ENCODE measurements around the gene VSTM2L. TPM values are rescaled to one million over a fixed set of nuclear protein-coding genes. Genes with fewer than 3 reads are reported as not detected.

The VSTM2L gene
- polyA plus RNA-seq, 1 donor from 2014 or later: 22.1 TPM

GRCh38 chr20:37971561-37972127 lies 68.7 kb downstream of the VSTM2L start:
- Histone ChIP-seq H3K9me3 (ENCODE audit: low read length) (no peaks in the 10 kb centered on the region), H3K79me2 (replicated peaks; ENCODE audit: insufficient read depth, low read length) (no peaks in the 10 kb centered on the region), H3K4me2 (ENCODE audit: low read length) (no peak overlapping the region), H3K4me3 (ENCODE audit: low read length) (no peak overlapping the region), H4K20me1 (ENCODE audit: insufficient read depth) (no peaks in the 10 kb centered on the region), H2AFZ (ENCODE audit: low read depth, low read length) (no peak overlapping the region), H3K9me2 (ENCODE audit: insufficient read depth, low read length) (no peaks in the 10 kb centered on the region), H3K36me3 (ENCODE audit: insufficient read depth, low read length) (no peaks in the 10 kb centered on the region), H3F3A (ENCODE audit: insufficient read depth, low read length, poor library complexity, severe bottlenecking) (no peaks in the 10 kb centered on the region), H3K27me3 (ENCODE audit: insufficient read depth, low read depth, low read length) (no peaks in the 10 kb centered on the region), H3K9ac (ENCODE audit: low read length) (no peak overlapping the region), H3K27ac (ENCODE audit: low read length) (no peak overlapping the region)
- no peak for TF ChIP-seq RAD21 (conservative IDR thresholded peaks at IDR 0.05)
- TF ChIP-seq MXI1 (conservative IDR thresholded peaks at IDR 0.05; ENCODE audit: poor library complexity, severe bottlenecking): no peak
- no peak for TF ChIP-seq REST (IDR thresholded peaks at IDR 0.05; ENCODE audit: borderline replicate concordance)
- TF ChIP-seq TAF1 (IDR thresholded peaks at IDR 0.05; ENCODE audit: low read depth): no peak
- no peak for TF ChIP-seq EZH2 (IDR thresholded peaks at IDR 0.05; ENCODE audit: borderline replicate concordance, insufficient read depth, low read length, poor library complexity, severe bottlenecking)
- TF ChIP-seq SMC3 (conservative IDR thresholded peaks at IDR 0.05; ENCODE audit: poor library complexity): no peak
- no peak for TF ChIP-seq CTCF (IDR thresholded peaks at IDR 0.05; ENCODE audit: poor library complexity, severe bottlenecking)
- TF ChIP-seq POLR2AphosphoS5 (IDR thresholded peaks at IDR 0.05): no peak
- TF ChIP-seq EP300 (conservative IDR thresholded peaks at IDR 0.05; ENCODE audit: poor library complexity, severe bottlenecking): no peak

- Histone ChIP-seq H3K4me2 (ENCODE audit: low read length) (no peak overlapping the region), H3K27me3 (ENCODE audit: insufficient read depth, low read depth, low read length) (no peaks in the 10 kb centered on the region)
- TF ChIP-seq POLR2AphosphoS5 (IDR thresholded peaks at IDR 0.05): no peak
- TF ChIP-seq SMC3 (conservative IDR thresholded peaks at IDR 0.05; ENCODE audit: poor library complexity): no peak
- TF ChIP-seq MXI1 (conservative IDR thresholded peaks at IDR 0.05; ENCODE audit: poor library complexity, severe bottlenecking): no peak
- TF ChIP-seq EP300 (conservative IDR thresholded peaks at IDR 0.05; ENCODE audit: poor library complexity, severe bottlenecking): no peak
- no peak for TF ChIP-seq EZH2 (IDR thresholded peaks at IDR 0.05; ENCODE audit: borderline replicate concordance, insufficient read depth, low read length, poor library complexity, severe bottlenecking)
- no peak for TF ChIP-seq RAD21 (conservative IDR thresholded peaks at IDR 0.05)
- TF ChIP-seq REST (IDR thresholded peaks at IDR 0.05; ENCODE audit: borderline replicate concordance): no peak
- no peak for TF ChIP-seq TAF1 (IDR thresholded peaks at IDR 0.05; ENCODE audit: low read depth)
Observed at GRCh38 chr20:37972256-37973058, 69.5 kb downstream of the VSTM2L start.

More at GRCh38 chr20:37972256-37973058, 69.5 kb downstream of the VSTM2L start:
- Histone ChIP-seq H3K79me2 (replicated peaks; ENCODE audit: insufficient read depth, low read length) (no peaks in the 10 kb centered on the region), H3K4me3 (ENCODE audit: low read length) (no peak overlapping the region), H3K27ac (ENCODE audit: low read length) (no peak overlapping the region), H3K9me2 (ENCODE audit: insufficient read depth, low read length) (no peaks in the 10 kb centered on the region), H4K20me1 (ENCODE audit: insufficient read depth) (no peaks in the 10 kb centered on the region), H3K9ac (ENCODE audit: low read length) (no peak overlapping the region), H3K9me3 (ENCODE audit: low read length) (no peaks in the 10 kb centered on the region), H2AFZ (ENCODE audit: low read depth, low read length) (no peak overlapping the region), H3K36me3 (ENCODE audit: insufficient read depth, low read length) (no peaks in the 10 kb centered on the region), H3F3A (ENCODE audit: insufficient read depth, low read length, poor library complexity, severe bottlenecking) (no peaks in the 10 kb centered on the region)
